Liver (tissue), 3 donors: ENCODE measurements around the gene SLC9C1.

Experiments
- GABPA ChIP-seq, 2 donors: IDR thresholded peaks in 1 of 2; conservative IDR thresholded peaks in 1 of 2; 2 replicates each; pipeline ENCODE4 v1.6.1; 2016; ENCODE audit warnings: antibody characterized with exemption in 2 of 2, mild to moderate bottlenecking in 1 of 2, moderate library complexity in 1 of 2
- NR2F2 ChIP-seq: IDR thresholded peaks from 2 replicates; pipeline ENCODE4 v1.6.1; 2016; ENCODE audit warnings: antibody characterized with exemption
- RAD21 ChIP-seq, 2 donors: IDR thresholded peaks; 2 replicates each; pipeline ENCODE4 v1.6.1; 2016; ENCODE audit warnings: antibody characterized with exemption in 2 of 2, mild to moderate bottlenecking in 2 of 2
- SP1 ChIP-seq: IDR thresholded peaks from 2 replicates; pipeline ENCODE4 v1.6.1; 2018; ENCODE audit warnings: antibody characterized with exemption, mild to moderate bottlenecking
- TAF1 ChIP-seq: conservative IDR thresholded peaks from 2 replicates; pipeline ENCODE4 v1.6.1; 2016; ENCODE audit warnings: antibody characterized with exemption, mild to moderate bottlenecking
- YY1 ChIP-seq: IDR thresholded peaks from 2 replicates; pipeline ENCODE4 v1.6.1; 2016; ENCODE audit warnings: antibody characterized with exemption, mild to moderate bottlenecking
- TF ChIP-seq, protein P1 (sequence below): fragments of 150-350 bp; IDR thresholded peaks from 2 replicates; pipeline ENCODE4 v1.5.1; 2017; ENCODE audit warnings: improper control_type of control experiment, low read depth, low read length; ENCODE audit not compliant: missing input control
- TF ChIP-seq, protein P2 (sequence below): IDR thresholded peaks from 2 replicates; pipeline ENCODE4 v1.6.1; 2016; ENCODE audit warnings: antibody characterized with exemption
- donor health status: healthy.
- donor health status: healthy.

DNA sequence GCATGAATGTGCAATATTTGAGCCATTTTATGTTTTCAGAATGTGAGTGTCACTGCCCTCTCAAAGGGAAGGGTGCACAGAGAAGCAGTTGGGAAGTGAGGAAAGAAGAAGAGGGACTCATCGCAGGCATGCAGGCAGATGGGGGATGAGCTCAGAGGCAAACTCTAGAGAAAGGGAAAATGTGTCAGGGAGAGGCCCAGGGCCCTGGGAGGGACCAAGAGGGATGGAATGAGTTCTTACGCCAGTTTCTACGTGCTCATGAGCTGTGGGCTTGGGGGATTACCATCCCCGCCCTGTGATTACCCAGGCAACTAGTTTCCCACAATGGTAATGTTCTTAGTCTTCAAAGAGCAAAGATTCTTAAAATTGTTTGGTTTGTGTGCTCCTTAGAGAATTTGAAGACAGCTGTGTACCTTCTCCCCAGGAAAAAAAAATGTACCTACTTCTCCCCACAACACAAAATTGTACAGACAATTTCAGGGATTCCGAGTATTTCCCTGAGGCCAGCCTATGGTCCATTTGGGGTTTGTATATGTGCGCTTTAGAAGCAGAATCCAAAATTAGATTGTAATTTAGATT, 178.8 kb downstream of the SLC9C1 start:
- TF ChIP-seq, protein P1, sequence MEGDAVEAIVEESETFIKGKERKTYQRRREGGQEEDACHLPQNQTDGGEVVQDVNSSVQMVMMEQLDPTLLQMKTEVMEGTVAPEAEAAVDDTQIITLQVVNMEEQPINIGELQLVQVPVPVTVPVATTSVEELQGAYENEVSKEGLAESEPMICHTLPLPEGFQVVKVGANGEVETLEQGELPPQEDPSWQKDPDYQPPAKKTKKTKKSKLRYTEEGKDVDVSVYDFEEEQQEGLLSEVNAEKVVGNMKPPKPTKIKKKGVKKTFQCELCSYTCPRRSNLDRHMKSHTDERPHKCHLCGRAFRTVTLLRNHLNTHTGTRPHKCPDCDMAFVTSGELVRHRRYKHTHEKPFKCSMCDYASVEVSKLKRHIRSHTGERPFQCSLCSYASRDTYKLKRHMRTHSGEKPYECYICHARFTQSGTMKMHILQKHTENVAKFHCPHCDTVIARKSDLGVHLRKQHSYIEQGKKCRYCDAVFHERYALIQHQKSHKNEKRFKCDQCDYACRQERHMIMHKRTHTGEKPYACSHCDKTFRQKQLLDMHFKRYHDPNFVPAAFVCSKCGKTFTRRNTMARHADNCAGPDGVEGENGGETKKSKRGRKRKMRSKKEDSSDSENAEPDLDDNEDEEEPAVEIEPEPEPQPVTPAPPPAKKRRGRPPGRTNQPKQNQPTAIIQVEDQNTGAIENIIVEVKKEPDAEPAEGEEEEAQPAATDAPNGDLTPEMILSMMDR = no peak
- TF ChIP-seq TAF1 (no peak), GABPA (IDR thresholded peaks at IDR 0.05 in 1 of 2, conservative IDR thresholded peaks at IDR 0.05 in 1 of 2) (no peak), RAD21 (IDR thresholded peaks at IDR 0.05) (no peak), SP1 (no peak), NR2F2 (no peak), YY1 (no peak)
- TF ChIP-seq, protein P2, sequence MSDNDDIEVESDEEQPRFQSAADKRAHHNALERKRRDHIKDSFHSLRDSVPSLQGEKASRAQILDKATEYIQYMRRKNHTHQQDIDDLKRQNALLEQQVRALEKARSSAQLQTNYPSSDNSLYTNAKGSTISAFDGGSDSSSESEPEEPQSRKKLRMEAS = no peak
